EL (cell line): ENCODE data around the gene SPACA4.
"Not testable (repeated sequence)": the region's sequence is repeated elsewhere in the genome, so short reads cannot be mapped to it uniquely, and the experiment has no call there.

Experiments used
- DNase-seq: peaks from one replicate; pipeline ENCODE4 v3.0.0-alpha.2; 2016

SPACA4 gene

DNA sequence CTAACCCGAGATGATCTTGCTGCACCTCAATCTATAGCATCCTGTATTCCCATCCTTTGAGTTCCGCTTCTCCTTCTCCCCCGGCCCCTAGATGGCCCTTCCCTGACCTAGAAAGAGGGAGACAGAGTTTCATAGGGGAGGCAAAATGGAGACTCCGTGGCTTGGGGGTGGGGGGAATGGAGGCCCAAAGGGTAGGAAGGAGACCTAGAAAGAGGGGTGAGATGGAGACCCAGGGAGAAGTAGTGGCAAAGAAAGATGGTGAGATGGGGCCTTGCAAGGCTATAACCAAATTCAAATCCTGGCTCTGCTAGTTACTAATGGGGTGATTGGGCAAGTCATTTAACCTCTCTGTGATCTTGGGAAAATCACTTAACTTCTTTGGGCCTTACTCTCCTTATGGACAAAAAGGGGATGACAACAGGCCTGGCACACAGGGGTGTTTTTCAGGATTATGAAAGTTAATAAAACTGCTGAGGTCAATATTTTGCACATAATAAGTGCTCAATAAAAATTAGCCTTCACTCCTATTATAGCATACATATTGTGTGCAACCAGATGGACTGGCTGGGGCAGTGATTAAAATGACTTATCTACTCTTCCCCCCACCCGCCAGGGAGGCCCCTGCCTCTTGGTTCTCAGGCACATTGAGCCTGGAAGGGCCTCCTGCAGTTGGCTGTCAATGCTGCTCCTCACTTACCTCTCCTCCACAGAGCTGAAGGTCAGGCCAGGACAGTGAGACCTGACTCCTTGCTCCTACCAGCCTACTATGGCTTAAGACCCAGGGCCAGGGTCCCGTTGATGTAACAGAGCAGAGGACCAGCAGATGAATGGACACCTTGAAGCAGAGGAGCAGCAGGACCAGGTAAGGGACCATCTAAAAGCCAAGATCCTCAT is 13.4 kb downstream of the SPACA4 start:
- DNase-seq: no peak

DNA sequence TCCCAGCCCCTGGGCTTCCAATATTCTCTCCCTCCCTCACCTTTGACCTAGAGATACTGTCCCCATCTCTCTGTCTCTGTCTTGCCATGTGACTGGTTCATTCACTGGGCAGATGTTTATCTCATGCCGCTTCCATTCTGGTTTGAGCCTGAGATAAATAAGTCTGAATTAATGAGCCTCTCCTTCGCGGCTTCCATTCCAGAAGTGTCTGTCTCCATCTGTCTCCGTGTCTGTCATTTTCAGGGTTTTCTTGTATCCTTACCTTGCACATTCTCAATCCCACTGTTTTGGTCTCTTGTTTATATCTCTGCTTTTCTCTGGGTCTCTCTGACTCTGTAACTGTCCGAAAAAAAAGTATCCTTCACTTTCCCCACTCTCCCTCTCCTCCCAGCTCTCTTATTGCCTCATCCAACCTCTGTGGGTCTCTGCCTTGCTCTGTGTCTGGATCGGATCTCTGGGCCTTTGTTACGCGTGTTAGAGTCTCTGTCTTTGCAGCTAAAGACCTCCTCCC is 17.1 kb downstream of the SPACA4 start:
- DNase-seq: no peak

DNA sequence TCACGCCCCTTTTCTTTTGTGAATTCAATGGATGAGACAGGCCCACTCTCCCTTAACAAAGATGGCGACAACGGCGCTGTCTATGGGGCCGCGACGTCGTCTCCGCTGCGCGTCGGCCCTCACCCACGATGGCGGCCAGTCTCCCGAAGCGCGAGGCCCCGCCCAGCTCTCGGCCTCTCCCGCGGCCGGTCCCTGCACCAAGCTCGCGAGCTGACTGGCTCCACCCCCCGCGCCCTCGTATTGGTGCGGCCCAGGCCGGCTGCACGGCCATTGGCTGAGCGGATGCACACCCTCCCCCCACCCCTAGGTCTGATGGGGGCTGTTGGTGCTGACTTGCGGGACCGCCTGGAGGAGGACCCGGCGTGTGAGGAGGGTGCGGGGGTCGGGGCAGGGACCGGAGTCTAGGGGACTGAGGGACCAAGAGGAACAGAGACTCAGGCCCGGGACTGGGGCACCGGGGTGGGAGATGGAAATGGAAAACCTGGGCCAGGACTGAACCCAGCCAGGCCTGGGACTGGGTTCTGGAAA is 17.6 kb downstream of the SPACA4 start:
- peak; percentile 98 for DNase-seq

- no peak for DNase-seq
Observed at GRCh38 chr19:48624791-48625723, 18.5 kb downstream of the SPACA4 start.

DNA sequence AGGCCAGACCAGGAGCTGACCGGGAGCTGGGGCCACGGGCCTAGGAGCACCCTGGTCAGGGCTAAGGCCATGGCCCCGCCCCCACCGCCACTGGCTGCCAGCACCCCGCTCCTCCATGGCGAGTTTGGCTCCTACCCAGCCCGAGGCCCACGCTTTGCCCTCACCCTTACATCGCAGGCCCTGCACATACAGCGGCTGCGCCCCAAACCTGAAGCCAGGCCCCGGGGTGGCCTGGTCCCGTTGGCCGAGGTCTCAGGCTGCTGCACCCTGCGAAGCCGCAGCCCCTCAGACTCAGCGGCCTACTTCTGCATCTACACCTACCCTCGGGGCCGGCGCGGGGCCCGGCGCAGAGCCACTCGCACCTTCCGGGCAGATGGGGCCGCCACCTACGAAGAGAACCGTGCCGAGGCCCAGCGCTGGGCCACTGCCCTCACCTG is 19.4 kb downstream of the SPACA4 start:
- no peak for DNase-seq

GRCh38 chr19:48627201-48627864 is 20.8 kb downstream of the SPACA4 start:
- DNase-seq: no peak

DNA sequence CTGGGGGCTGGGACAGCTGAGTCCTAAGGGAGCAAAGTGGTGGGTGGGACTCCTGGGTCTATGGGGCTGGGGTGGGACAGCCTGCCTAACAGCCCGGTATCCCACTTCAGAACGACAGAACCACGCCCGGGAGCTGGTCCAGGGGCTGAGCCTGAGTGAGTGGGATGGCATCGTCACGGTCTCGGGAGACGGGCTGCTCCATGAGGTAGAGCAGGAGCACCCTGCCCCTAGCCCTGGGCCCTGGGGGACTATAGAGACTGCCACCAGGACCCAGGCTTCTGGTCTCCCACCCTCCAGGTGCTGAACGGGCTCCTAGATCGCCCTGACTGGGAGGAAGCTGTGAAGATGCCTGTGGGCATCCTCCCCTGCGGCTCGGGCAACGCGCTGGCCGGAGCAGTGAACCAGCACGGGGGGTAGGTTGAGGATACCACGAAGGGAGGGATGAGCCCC is 21.3 kb downstream of the SPACA4 start:
- no peak for DNase-seq

GRCh38 chr19:48628486-48629296 is 22.1 kb downstream of the SPACA4 start:
- DNase-seq: no peak

- no peak for DNase-seq
Observed at GRCh38 chr19:48629297-48629598, 22.7 kb downstream of the SPACA4 start.

DNA sequence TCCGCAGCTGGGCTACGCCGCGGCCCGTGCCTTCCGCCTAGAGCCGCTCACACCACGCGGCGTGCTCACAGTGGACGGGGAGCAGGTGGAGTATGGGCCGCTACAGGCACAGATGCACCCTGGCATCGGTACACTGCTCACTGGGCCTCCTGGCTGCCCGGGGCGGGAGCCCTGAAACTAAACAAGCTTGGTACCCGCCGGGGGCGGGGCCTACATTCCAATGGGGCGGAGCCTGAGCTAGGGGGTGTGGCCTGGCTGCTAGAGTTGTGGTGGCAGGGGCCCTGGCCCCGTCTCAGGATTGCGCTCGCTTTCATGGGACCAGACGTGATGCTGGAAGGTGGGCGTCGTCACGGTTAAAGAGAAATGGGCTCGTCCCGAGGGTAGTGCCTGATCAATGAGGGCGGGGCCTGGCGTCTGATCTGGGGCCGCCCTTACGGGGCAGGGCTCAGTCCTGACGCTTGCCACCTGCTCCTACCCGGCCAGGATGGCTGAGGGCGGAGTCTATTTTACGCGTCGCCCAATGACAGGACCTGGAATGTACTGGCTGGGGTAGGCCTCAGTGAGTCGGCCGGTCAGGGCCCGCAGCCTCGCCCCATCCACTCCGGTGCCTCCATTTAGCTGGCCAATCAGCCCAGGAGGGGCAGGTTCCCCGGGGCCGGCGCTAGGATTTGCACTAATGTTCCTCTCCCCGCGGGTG is 23.2 kb downstream of the SPACA4 start:
- no peak for DNase-seq

DNA sequence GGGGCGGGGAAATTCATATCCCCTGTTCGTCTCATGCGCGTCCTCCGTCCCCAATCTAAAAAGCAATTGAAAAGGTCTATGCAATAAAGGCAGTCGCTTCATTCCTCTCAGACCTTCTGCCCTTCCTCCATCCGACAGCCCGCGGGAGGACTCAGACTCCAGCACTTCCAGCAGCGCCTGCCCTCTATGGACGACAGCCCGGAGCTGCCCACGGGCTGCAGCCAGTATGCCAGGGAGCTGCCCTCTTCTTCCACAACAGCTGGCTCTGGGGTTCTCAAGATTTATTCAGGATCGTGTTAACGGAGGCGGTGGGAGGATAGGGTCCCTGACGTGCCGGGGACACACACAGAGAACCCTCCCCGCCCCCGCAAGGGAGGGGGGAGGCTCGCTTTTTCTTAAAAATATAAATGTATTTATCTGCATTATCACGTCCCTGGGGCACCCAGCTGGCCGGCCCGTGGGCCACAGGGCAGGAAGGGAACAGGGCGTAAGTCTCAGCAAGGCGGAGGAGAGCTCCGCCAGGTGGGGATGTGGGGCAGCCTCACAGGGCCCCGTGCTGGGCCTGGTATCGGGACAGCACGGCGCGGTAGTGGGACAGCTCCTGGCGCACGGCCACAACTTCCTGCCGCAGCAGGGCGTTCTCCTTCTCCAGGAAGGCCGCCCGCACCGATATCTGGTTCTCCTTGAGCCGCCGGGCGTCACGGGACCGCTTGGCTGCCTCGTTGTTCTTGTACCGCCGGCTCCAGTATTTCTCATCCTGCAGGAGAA is 23.9 kb downstream of the SPACA4 start:
- no peak for DNase-seq

DNA sequence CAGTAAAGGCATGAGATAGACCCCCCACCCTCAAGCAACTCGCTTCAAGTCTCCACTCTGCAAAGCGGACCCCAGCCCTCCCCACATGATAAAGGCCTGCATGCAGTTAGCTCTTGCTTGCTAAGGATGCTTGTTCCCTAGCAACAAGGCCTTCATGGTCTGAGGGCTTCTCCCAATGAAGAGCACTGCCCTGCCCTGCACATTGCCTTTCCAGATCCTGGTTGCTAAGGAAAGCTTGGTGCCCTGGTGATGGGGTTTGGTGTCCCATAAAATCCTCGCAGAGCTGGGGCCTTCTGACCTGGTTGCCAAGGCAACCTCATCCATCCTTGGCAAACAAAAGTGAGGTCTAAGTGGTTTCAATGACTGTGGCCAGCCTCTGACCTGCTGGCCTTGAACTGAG is 24.7 kb downstream of the SPACA4 start:
- DNase-seq: no peak

DNA sequence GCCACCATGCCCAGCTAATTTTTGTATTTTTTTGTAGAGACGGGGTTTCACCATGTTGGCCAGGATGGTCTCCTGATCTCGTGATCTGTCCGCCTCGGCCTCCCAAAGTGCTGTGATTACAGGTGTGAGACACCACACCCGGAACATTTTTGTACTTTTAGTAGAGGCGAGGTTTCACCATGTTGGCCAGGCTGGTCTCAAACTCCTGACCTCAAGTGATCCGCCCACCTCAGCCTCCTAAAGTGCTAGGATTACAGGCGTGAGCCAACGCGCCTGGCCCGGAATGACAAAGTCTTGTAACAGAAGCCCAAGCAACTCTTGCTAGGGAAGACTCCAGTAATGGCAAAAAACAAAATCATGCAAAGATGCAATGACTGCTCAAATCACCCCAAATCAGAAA is 25.7 kb downstream of the SPACA4 start:
- not testable (repeated sequence) for DNase-seq

DNA sequence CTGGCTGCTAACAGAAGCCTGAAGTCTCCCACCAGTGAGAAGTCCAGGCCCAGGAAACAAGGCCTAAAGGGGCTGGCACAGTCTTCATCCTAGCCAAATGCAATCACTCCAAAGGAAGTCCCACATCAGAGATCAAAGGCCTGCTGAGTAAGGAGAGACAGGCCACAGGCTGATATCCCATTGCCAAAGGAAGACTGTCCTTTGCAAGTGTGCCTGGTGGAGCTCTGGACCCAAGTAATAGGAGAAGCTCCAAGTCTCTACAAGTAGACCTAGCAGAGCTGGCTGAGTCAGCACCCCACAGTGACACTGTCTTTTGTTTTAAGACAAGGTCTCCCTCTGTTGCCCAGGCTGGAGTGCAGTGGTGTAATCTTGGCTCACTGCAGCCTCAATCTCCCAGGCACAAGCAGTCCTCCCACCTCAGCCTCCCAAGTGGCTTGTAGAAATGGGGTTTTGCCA is 26.2 kb downstream of the SPACA4 start:
- peak; percentile 52 for DNase-seq

DNA sequence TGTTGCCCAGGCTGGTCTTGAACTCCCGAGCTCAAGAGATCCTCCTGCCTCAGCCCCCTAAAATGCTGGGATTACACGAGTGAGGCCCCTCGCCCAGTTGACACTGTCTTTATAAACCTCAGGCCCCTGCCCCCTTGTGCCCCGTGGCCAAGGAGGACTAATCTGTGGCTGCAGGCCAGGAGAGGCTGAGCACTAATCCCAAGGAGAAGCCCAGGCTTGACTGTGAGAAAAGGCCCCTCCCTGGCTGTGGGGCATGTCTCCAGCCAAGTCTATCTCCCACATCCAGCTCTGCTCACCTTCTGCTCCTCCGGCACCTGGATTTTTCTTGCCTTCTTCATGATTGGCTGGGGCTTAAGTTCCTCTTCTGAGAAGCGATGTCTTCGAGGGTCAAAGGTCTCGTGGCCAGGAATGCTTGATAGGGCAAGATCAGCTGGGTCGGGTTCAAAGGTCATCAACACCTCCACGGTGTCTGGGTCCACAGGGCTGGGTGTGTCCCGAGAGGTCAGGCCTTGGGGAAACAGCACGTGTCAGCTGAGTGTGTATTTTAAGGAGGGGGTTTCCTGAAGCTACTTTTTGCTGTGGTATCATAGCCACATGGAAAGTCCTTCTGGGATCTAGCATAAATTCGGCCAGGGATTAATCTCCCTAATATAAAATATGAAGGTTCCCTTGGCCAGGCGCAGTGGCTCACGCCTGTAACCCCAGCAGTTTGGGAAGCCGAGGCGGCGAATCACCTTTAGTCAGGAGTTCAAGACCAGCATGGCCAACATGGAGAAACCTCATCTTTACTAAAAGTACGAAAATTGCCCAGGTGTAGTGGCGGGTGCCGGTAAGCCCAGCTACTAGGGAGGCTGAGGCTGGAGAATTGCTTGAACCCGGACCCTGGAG is 26.9 kb downstream of the SPACA4 start:
- no peak for DNase-seq

DNA sequence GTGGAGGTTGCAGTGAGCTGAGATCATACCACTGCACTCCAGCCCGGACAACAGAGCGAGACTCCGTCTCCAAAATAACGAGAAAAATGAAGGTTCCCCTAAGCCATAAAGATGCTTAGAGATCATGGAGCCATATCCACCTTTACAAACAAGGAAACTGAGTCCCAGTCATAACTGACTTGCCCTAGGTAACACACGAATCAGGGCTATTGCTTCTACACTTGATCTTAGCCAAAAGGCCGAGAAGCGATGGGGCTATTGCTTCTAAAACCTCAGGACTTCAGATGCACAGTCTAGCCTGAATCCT is 27.4 kb downstream of the SPACA4 start:
- no peak for DNase-seq

GRCh38 chr19:48634424-48635262 is 28.1 kb downstream of the SPACA4 start:
- DNase-seq: peak; percentile 95

GRCh38 chr19:48635263-48635965 is 28.9 kb downstream of the SPACA4 start:
- peak; percentile 51 for DNase-seq
